Neural cell (in vitro differentiated cells): ENCODE data around the gene KIT. TPM values are rescaled to one million over a fixed set of nuclear protein-coding genes. Genes with fewer than 3 reads are reported as not detected.

Source experiments
- H2AFZ ChIP-seq: fragments of 200-600, 300-800 bp; sonication (generic), shearing (Covaris generic); 2 replicates; pipeline ENCODE4 v1.6.0; 2014; ENCODE audit warnings: low read depth, mild to moderate bottlenecking, antibody characterized with exemption, low read length, moderate library complexity
- H3F3A ChIP-seq: fragments of 200-600 bp; shearing (Covaris generic); 2 replicates; pipeline ENCODE4 v1.6.1; 2016; ENCODE audit warnings: mild to moderate bottlenecking, moderate library complexity, mixed read lengths, antibody characterized with exemption, low read length; ENCODE audit not compliant: insufficient read depth, poor library complexity, severe bottlenecking
- H3K27ac ChIP-seq: fragments of 200-600, 300-800 bp; sonication (generic), shearing (Covaris generic); 2 replicates; pipeline ENCODE4 v1.5.1; 2014; ENCODE audit warnings: mild to moderate bottlenecking, low read length, moderate library complexity
- H3K27me3 ChIP-seq: fragments of 300-800, 200-600 bp; sonication (generic), shearing (Covaris generic); 2 replicates; pipeline ENCODE4 v1.6.0; 2014; ENCODE audit warnings: mild to moderate bottlenecking, low read depth, low read length, moderate library complexity; ENCODE audit not compliant: insufficient read depth
- H3K36me3 ChIP-seq: fragments of 300-800, 200-600 bp; sonication (generic), shearing (Covaris generic); 2 replicates; pipeline ENCODE4 v1.5.1; 2014; ENCODE audit warnings: mild to moderate bottlenecking, antibody characterized with exemption, low read length, moderate library complexity; ENCODE audit not compliant: insufficient read depth
- H3K4me2 ChIP-seq: fragments of 300-800, 200-600 bp; sonication (generic), shearing (Covaris generic); 2 replicates; pipeline ENCODE4 v1.6.0; 2014; ENCODE audit warnings: mild to moderate bottlenecking, low read length
- H3K4me3 ChIP-seq: fragments of 300-800, 200-600 bp; sonication (generic), shearing (Covaris generic); 2 replicates; pipeline ENCODE4 v1.5.1; 2014; ENCODE audit warnings: mild to moderate bottlenecking, low read length, moderate library complexity
- H3K79me2 ChIP-seq: fragments of 200-600 bp; shearing (Covaris generic); replicated peaks from 2 replicates; pipeline ENCODE4 v1.6.0; 2014; ENCODE audit warnings: mild to moderate bottlenecking, low read length, moderate library complexity; ENCODE audit not compliant: insufficient read depth
- H3K9ac ChIP-seq: fragments of 300-800, 200-600 bp; sonication (generic), shearing (Covaris generic); 2 replicates; pipeline ENCODE4 v1.6.1; 2016; ENCODE audit warnings: mild to moderate bottlenecking, low read length, mixed read lengths
- H3K9me2 ChIP-seq: fragments of 200-600 bp; shearing (Covaris generic); 2 replicates; pipeline ENCODE4 v1.6.1; 2016; ENCODE audit warnings: mild to moderate bottlenecking, low read length, mixed read lengths; ENCODE audit not compliant: insufficient read depth
- H3K9me3 ChIP-seq: fragments of 200-600, 300-800 bp; sonication (generic), shearing (Covaris generic); 2 replicates; pipeline ENCODE4 v1.6.1; 2016; ENCODE audit warnings: mild to moderate bottlenecking, mixed run types, low read length, moderate library complexity, mixed read lengths
- H4K20me1 ChIP-seq: fragments of 200-600 bp; shearing (Covaris generic); 2 replicates; pipeline ENCODE4 v1.6.1; 2016; ENCODE audit warnings: mild to moderate bottlenecking, mixed run types; ENCODE audit not compliant: insufficient read depth
- EP300 ChIP-seq: fragments of 450-650 bp; conservative IDR thresholded peaks from 2 replicates; pipeline ENCODE4 v1.6.1; 2014; ENCODE audit warnings: antibody characterized with exemption, mild to moderate bottlenecking, moderate library complexity; ENCODE audit not compliant: poor library complexity, severe bottlenecking
- EZH2 ChIP-seq: fragments of 200-600, 300-800 bp; shearing (Covaris generic), sonication (generic); IDR thresholded peaks from 2 replicates; pipeline ENCODE4 v1.6.1; 2014; ENCODE audit warnings: antibody characterized with exemption, low read length, borderline replicate concordance, mild to moderate bottlenecking; ENCODE audit not compliant: insufficient read depth, poor library complexity, severe bottlenecking
- MXI1 ChIP-seq: fragments of 450-650 bp; conservative IDR thresholded peaks from 2 replicates; pipeline ENCODE4 v1.6.1; 2014; ENCODE audit warnings: antibody characterized with exemption, mild to moderate bottlenecking; ENCODE audit not compliant: poor library complexity, severe bottlenecking
- POLR2AphosphoS5 ChIP-seq: IDR thresholded peaks from 2 replicates; pipeline ENCODE4 v1.6.1; 2012
- RAD21 ChIP-seq: fragments of 450-650 bp; conservative IDR thresholded peaks from 2 replicates; pipeline ENCODE4 v1.6.1; 2014; ENCODE audit warnings: antibody characterized with exemption, mild to moderate bottlenecking, moderate library complexity
- SMC3 ChIP-seq: fragments of 450-650 bp; conservative IDR thresholded peaks from 2 replicates; pipeline ENCODE4 v1.6.1; 2014; ENCODE audit warnings: antibody characterized with exemption, mild to moderate bottlenecking, moderate library complexity; ENCODE audit not compliant: poor library complexity
- TAF1 ChIP-seq: IDR thresholded peaks from 2 replicates; pipeline ENCODE4 v1.6.1; 2012; ENCODE audit warnings: low read depth
- polyA plus RNA-seq: library from polyadenylated mRNA; depleted of rRNA; stranded (reverse); fragments of >200 nt; gene quantifications from 2 replicates; pipeline ENCODE4 v1.2.3, GENCODE V29; 2014
- TF ChIP-seq, protein P1 (sequence below): fragments of 450-650 bp; IDR thresholded peaks from 2 replicates; pipeline ENCODE4 v1.5.1; 2014; ENCODE audit warnings: antibody characterized with exemption, mild to moderate bottlenecking, moderate library complexity; ENCODE audit not compliant: poor library complexity, severe bottlenecking
- TF ChIP-seq, protein P2 (sequence below): IDR thresholded peaks from 2 replicates; pipeline ENCODE4 v1.6.1; 2012; ENCODE audit warnings: borderline replicate concordance

Gene KIT
- polyA plus RNA-seq, 1 donor from 2014 or later = 0.95 TPM

DNA sequence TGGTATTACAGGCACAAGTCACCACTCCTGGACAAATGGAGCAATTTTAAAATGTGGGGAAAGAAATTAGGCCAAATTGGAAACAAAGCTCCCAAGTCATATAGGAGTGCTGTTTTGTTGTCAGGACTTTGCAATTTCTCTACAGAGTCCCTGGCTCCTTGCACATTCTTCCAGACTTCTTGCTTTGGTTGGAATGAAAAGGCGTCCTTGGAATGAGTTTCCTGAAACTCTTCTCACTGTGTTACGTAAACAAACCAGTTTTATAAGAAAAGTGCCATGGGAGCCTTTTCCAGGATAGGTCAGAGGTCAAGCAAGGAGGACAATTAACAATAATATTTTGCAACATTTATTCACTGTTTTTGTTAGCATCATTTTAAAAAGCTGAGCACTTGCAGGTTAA is 32.4 kb upstream of the KIT start:
- H3K9me3 ChIP-seq = no peaks in the 10 kb centered on the region
- TF ChIP-seq MXI1 = no peak
- no peak for TF ChIP-seq EZH2
- TF ChIP-seq TAF1 = no peak
- TF ChIP-seq, protein P1, sequence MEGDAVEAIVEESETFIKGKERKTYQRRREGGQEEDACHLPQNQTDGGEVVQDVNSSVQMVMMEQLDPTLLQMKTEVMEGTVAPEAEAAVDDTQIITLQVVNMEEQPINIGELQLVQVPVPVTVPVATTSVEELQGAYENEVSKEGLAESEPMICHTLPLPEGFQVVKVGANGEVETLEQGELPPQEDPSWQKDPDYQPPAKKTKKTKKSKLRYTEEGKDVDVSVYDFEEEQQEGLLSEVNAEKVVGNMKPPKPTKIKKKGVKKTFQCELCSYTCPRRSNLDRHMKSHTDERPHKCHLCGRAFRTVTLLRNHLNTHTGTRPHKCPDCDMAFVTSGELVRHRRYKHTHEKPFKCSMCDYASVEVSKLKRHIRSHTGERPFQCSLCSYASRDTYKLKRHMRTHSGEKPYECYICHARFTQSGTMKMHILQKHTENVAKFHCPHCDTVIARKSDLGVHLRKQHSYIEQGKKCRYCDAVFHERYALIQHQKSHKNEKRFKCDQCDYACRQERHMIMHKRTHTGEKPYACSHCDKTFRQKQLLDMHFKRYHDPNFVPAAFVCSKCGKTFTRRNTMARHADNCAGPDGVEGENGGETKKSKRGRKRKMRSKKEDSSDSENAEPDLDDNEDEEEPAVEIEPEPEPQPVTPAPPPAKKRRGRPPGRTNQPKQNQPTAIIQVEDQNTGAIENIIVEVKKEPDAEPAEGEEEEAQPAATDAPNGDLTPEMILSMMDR = no peak
- TF ChIP-seq, protein P2, sequence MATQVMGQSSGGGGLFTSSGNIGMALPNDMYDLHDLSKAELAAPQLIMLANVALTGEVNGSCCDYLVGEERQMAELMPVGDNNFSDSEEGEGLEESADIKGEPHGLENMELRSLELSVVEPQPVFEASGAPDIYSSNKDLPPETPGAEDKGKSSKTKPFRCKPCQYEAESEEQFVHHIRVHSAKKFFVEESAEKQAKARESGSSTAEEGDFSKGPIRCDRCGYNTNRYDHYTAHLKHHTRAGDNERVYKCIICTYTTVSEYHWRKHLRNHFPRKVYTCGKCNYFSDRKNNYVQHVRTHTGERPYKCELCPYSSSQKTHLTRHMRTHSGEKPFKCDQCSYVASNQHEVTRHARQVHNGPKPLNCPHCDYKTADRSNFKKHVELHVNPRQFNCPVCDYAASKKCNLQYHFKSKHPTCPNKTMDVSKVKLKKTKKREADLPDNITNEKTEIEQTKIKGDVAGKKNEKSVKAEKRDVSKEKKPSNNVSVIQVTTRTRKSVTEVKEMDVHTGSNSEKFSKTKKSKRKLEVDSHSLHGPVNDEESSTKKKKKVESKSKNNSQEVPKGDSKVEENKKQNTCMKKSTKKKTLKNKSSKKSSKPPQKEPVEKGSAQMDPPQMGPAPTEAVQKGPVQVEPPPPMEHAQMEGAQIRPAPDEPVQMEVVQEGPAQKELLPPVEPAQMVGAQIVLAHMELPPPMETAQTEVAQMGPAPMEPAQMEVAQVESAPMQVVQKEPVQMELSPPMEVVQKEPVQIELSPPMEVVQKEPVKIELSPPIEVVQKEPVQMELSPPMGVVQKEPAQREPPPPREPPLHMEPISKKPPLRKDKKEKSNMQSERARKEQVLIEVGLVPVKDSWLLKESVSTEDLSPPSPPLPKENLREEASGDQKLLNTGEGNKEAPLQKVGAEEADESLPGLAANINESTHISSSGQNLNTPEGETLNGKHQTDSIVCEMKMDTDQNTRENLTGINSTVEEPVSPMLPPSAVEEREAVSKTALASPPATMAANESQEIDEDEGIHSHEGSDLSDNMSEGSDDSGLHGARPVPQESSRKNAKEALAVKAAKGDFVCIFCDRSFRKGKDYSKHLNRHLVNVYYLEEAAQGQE = no peak
- no peak for TF ChIP-seq EP300
- no peak for TF ChIP-seq SMC3
- TF ChIP-seq RAD21 = no peak
- no peak for TF ChIP-seq POLR2AphosphoS5
- H2AFZ ChIP-seq = no peak overlapping the region

GRCh38 chr4:54626113-54626512 is 31.6 kb upstream of the KIT start:
- no peaks in the 10 kb centered on the region for H3K79me2 ChIP-seq
- no peaks in the 10 kb centered on the region for H3K36me3 ChIP-seq
- H3F3A ChIP-seq = no peaks in the 10 kb centered on the region
- no peaks in the 10 kb centered on the region for H3K9me2 ChIP-seq
- H4K20me1 ChIP-seq = no peaks in the 10 kb centered on the region
- H3K9me3 ChIP-seq = no peaks in the 10 kb centered on the region
- H3K4me2 ChIP-seq = no peak overlapping the region
- H3K27ac ChIP-seq = no peak overlapping the region
- no peak overlapping the region for H3K4me3 ChIP-seq
- TF ChIP-seq EZH2 = no peak
- no peak for TF ChIP-seq TAF1
- TF ChIP-seq, protein P2 = no peak
- TF ChIP-seq EP300 = no peak
- no peak for TF ChIP-seq SMC3
- TF ChIP-seq, protein P1 = no peak
- TF ChIP-seq MXI1 = no peak
- no peak overlapping the region for H3K9ac ChIP-seq
- no peaks in the 10 kb centered on the region for H3K27me3 ChIP-seq
- no peak overlapping the region for H2AFZ ChIP-seq

More for the DNA sequence above, 32.4 kb upstream of the KIT start:
- Histone ChIP-seq H3K9ac (no peak overlapping the region), H3K36me3 (no peaks in the 10 kb centered on the region), H3K27ac (no peak overlapping the region), H4K20me1 (no peaks in the 10 kb centered on the region), H3K9me2 (no peaks in the 10 kb centered on the region), H3K79me2 (no peaks in the 10 kb centered on the region), H3K27me3 (no peaks in the 10 kb centered on the region), H3K4me2 (no peak overlapping the region), H3F3A (no peaks in the 10 kb centered on the region), H3K4me3 (no peak overlapping the region)
